Mesenchymal stem cell (in vitro differentiated cells and primary cell): Measurements from ENCODE around the gene MAP7D1.

Source experiments
- DNase-seq: peaks from one replicate; pipeline ENCODE4 v3.0.0-alpha.2; 2013
- H2AFZ ChIP-seq: one replicate; pipeline ENCODE4 v1.6.1; 2013; ENCODE audit warnings: low read depth, mild to moderate bottlenecking, control low read depth, inconsistent platforms, low read length, moderate library complexity
- H2AK5ac ChIP-seq: 2 replicates; pipeline ENCODE4 v1.6.1; 2013; ENCODE audit warnings: low read length, moderate library complexity, mild to moderate bottlenecking, inconsistent platforms; ENCODE audit not compliant: severe bottlenecking
- H2BK120ac ChIP-seq: one replicate; pipeline ENCODE4 v1.6.1; 2013; ENCODE audit warnings: low read depth, mild to moderate bottlenecking, inconsistent platforms, low read length, moderate library complexity
- H2BK12ac ChIP-seq, 2 experiments: one replicate each; pipeline ENCODE4 v1.6.1; 2013; ENCODE audit warnings: inconsistent platforms in 2 of 2, low read length in 2 of 2, mild to moderate bottlenecking in 2 of 2, moderate library complexity in 2 of 2, control low read depth in 1 of 2
- H2BK15ac ChIP-seq: one replicate; pipeline ENCODE4 v1.6.1; 2013; ENCODE audit warnings: mild to moderate bottlenecking, low read depth, inconsistent platforms; ENCODE audit not compliant: poor library complexity, severe bottlenecking
- H2BK5ac ChIP-seq: 2 replicates; pipeline ENCODE4 v1.6.1; 2013; ENCODE audit warnings: low read depth, mild to moderate bottlenecking, low read length, control low read depth, inconsistent platforms; ENCODE audit not compliant: poor library complexity, severe bottlenecking
- H3K14ac ChIP-seq, 2 experiments: one replicate each; pipeline ENCODE4 v1.6.1; 2013; ENCODE audit warnings: inconsistent platforms in 2 of 2, low read length in 2 of 2, control low read depth in 1 of 2, mild to moderate bottlenecking in 1 of 2, moderate library complexity in 1 of 2
- H3K18ac ChIP-seq, 2 experiments: one replicate each; pipeline ENCODE4 v1.6.1; 2013; ENCODE audit warnings: inconsistent platforms in 2 of 2, low read length in 2 of 2, control low read depth in 1 of 2, low read depth in 1 of 2, mild to moderate bottlenecking in 1 of 2
- H3K23ac ChIP-seq, 2 experiments: one replicate each; pipeline ENCODE4 v1.6.1; 2013; ENCODE audit warnings: inconsistent platforms in 2 of 2, low read length in 2 of 2, mild to moderate bottlenecking in 2 of 2, moderate library complexity in 2 of 2, control low read depth in 1 of 2
- H3K27ac ChIP-seq: 2 replicates; pipeline ENCODE4 v1.5.1; 2013; ENCODE audit warnings: mild to moderate bottlenecking, moderate library complexity, low read length, control low read depth, inconsistent platforms; ENCODE audit not compliant: poor library complexity, severe bottlenecking
- H3K27me3 ChIP-seq, 2 experiments: 2 replicates each; pipeline versions ENCODE4 v1.6.1 to v1.7.0; 2013; ENCODE audit warnings: low read length in 2 of 2, mild to moderate bottlenecking in 2 of 2, moderate library complexity in 2 of 2, control low read depth in 1 of 2, inconsistent platforms in 1 of 2; ENCODE audit not compliant: control insufficient read depth in 1 of 2, insufficient read depth in 1 of 2
- H3K36me3 ChIP-seq, 2 experiments: 2 replicates each; pipeline versions ENCODE4 v1.6.1 to v1.7.0; 2013; ENCODE audit warnings: low read length in 2 of 2, control low read depth in 1 of 2, inconsistent platforms in 1 of 2, low read depth in 1 of 2, mild to moderate bottlenecking in 1 of 2; ENCODE audit not compliant: insufficient read depth in 2 of 2, control insufficient read depth in 1 of 2
- H3K4ac ChIP-seq, 2 experiments: one replicate each; pipeline ENCODE4 v1.6.1; 2013; ENCODE audit warnings: inconsistent platforms in 2 of 2, low read length in 2 of 2, mild to moderate bottlenecking in 2 of 2, moderate library complexity in 2 of 2, control low read depth in 1 of 2, low read depth in 1 of 2
- H3K4me1 ChIP-seq: 2 replicates; pipeline ENCODE4 v1.6.1; 2013; ENCODE audit warnings: low read depth, low read length, control low read depth; ENCODE audit not compliant: control insufficient read depth, insufficient read depth
- H3K4me2 ChIP-seq: 2 replicates; pipeline ENCODE4 v1.6.1; 2013; ENCODE audit warnings: low read length, mild to moderate bottlenecking, inconsistent platforms; ENCODE audit not compliant: poor library complexity, severe bottlenecking
- H3K4me3 ChIP-seq, 2 experiments: 2 replicates each; pipeline versions ENCODE4 v1.5.1 to v1.7.0; 2013; ENCODE audit warnings: low read length in 2 of 2, mild to moderate bottlenecking in 2 of 2, control low read depth in 1 of 2, low read depth in 1 of 2; ENCODE audit not compliant: insufficient read depth in 1 of 2
- H3K79me1 ChIP-seq: replicated peaks from 2 replicates; pipeline ENCODE4 v1.6.1; 2013; ENCODE audit warnings: mild to moderate bottlenecking, control low read depth, low read length, inconsistent platforms; ENCODE audit not compliant: poor library complexity, severe bottlenecking
- H3K9ac ChIP-seq: 2 replicates; pipeline ENCODE4 v1.7.0; 2013; ENCODE audit warnings: mild to moderate bottlenecking, low read length, moderate library complexity
- H3K9me3 ChIP-seq: 2 replicates; pipeline ENCODE4 v1.7.0; 2013; ENCODE audit warnings: mild to moderate bottlenecking, low read length; ENCODE audit not compliant: control insufficient read depth
- H4K8ac ChIP-seq: one replicate; pipeline ENCODE4 v1.6.1; 2013; ENCODE audit warnings: inconsistent platforms, mild to moderate bottlenecking, low read length, moderate library complexity
- H4K91ac ChIP-seq: one replicate; pipeline ENCODE4 v1.6.1; 2013; ENCODE audit warnings: mild to moderate bottlenecking, low read length, inconsistent platforms
- WGBS: methylation state at CpG from one replicate; pipeline ENCODE4 v1.1.7; 2013; ENCODE audit warnings: mixed read lengths; 5-methylcytosine and 5-hydroxymethylcytosine counted together

MAP7D1 gene

GRCh38 chr1:36179220-36179600 lies 23.2 kb downstream of the MAP7D1 start:
- Histone ChIP-seq H3K36me3 (peaks cover 82 to 86% of the 10 kb centered on the region in 2 experiments), H2AFZ (no peak overlapping the region), H2AK5ac (no peak overlapping the region), H3K4me3 (no peak overlapping the region), H3K27ac (no peak overlapping the region), H2BK15ac (no peak overlapping the region), H2BK120ac (no peak overlapping the region), H3K18ac (no peak overlapping the region), H3K27me3 (no peaks in the 10 kb centered on the region), H3K9me3 (no peaks in the 10 kb centered on the region), H3K4ac (no peak overlapping the region), H2BK12ac (peak overlapping the region in 1 of 2 experiments; percentile 7), H2BK5ac (no peak overlapping the region), H3K9ac (no peak overlapping the region), H3K4me1 (peaks cover 11% of the 10 kb centered on the region), H3K23ac (no peak overlapping the region), H4K8ac (no peak overlapping the region), H3K14ac (no peak overlapping the region), H3K4me2 (no peak overlapping the region), H3K79me1 (peaks cover 22% of the 10 kb centered on the region), H4K91ac (no peak overlapping the region)
- no peak for DNase-seq
- WGBS, result 89% methylated on average over 19 of the region's 19 CpGs

- 89% methylated on average over 1 of the region's 2 CpGs for WGBS
- no peak overlapping the region for H2AK5ac ChIP-seq
- H3K4me2 ChIP-seq, result no peak overlapping the region
- no peak overlapping the region for H3K4me3 ChIP-seq
- H3K4ac ChIP-seq, result no peak overlapping the region
- H3K4me1 ChIP-seq, result peaks cover 3% of the 10 kb centered on the region
- H3K79me1 ChIP-seq, result peaks cover 22% of the 10 kb centered on the region
- no peak overlapping the region for H2BK5ac ChIP-seq
- H2BK15ac ChIP-seq, result no peak overlapping the region
- no peaks in the 10 kb centered on the region for H3K27me3 ChIP-seq
- no peak overlapping the region for H3K27ac ChIP-seq
- peaks cover 50 to 51% of the 10 kb centered on the region in 2 experiments for H3K36me3 ChIP-seq
- no peak for DNase-seq
- no peak overlapping the region for H2BK12ac ChIP-seq
- H2AFZ ChIP-seq, result no peak overlapping the region
- H3K9me3 ChIP-seq, result no peaks in the 10 kb centered on the region
- no peak overlapping the region for H2BK120ac ChIP-seq
- no peak overlapping the region for H4K91ac ChIP-seq
- H4K8ac ChIP-seq, result no peak overlapping the region
- no peak overlapping the region for H3K23ac ChIP-seq
- H3K14ac ChIP-seq, result no peak overlapping the region
- H3K18ac ChIP-seq, result no peak overlapping the region
- peak overlapping the region; percentile 7 for H3K9ac ChIP-seq
Measured at GRCh38 chr1:36182734-36183133, 26.8 kb downstream of the MAP7D1 start.

- H2BK5ac ChIP-seq, result no peak overlapping the region
- H3K27me3 ChIP-seq, result no peaks in the 10 kb centered on the region
- no peak overlapping the region for H3K14ac ChIP-seq
- H3K18ac ChIP-seq, result no peak overlapping the region
- no peak overlapping the region for H3K4me3 ChIP-seq
- H3K4ac ChIP-seq, result no peak overlapping the region
- DNase-seq, result no peak
- no peak overlapping the region for H2AK5ac ChIP-seq
- peaks cover 44 to 45% of the 10 kb centered on the region in 2 experiments for H3K36me3 ChIP-seq
- peaks cover 5% of the 10 kb centered on the region for H3K4me1 ChIP-seq
- no peak overlapping the region for H4K8ac ChIP-seq
- 97% methylated on average over 2 of the region's 2 CpGs for WGBS
- no peak overlapping the region for H3K4me2 ChIP-seq
- H2BK120ac ChIP-seq, result no peak overlapping the region
- no peak overlapping the region for H3K23ac ChIP-seq
- H2AFZ ChIP-seq, result no peak overlapping the region
- H2BK15ac ChIP-seq, result no peak overlapping the region
- no peak overlapping the region for H3K27ac ChIP-seq
- H4K91ac ChIP-seq, result no peak overlapping the region
- H3K79me1 ChIP-seq, result peaks cover 20% of the 10 kb centered on the region
- no peaks in the 10 kb centered on the region for H3K9me3 ChIP-seq
- peak overlapping the region; percentile 7 for H3K9ac ChIP-seq
- no peak overlapping the region for H2BK12ac ChIP-seq
Measured at GRCh38 chr1:36183309-36183856, 27.4 kb downstream of the MAP7D1 start.

GRCh38 chr1:36187800-36188593 lies 32.0 kb downstream of the MAP7D1 start:
- no peak overlapping the region for H3K4me2 ChIP-seq
- peak; percentile 93 for DNase-seq
- peak overlapping the region; percentile 90 for H4K91ac ChIP-seq
- H3K27ac ChIP-seq, result peak overlapping the region; percentile 82
- peak overlapping the region in 1 of 2 experiments; percentile 55 for H3K14ac ChIP-seq
- WGBS, result 2% methylated on average over 9 of the region's 9 CpGs
- no peak overlapping the region for H3K4me3 ChIP-seq
- no peak overlapping the region for H2AK5ac ChIP-seq
- H3K23ac ChIP-seq, result no peak overlapping the region
- H3K18ac ChIP-seq, result peak overlapping the region; percentile 2 to 71
- peak overlapping the region; percentile 21 for H2AFZ ChIP-seq
- peaks cover 5% of the 10 kb centered on the region for H3K4me1 ChIP-seq
- peaks cover 2% of the 10 kb centered on the region for H3K79me1 ChIP-seq
- H2BK15ac ChIP-seq, result peak overlapping the region; percentile 9
- H3K27me3 ChIP-seq, result no peaks in the 10 kb centered on the region
- no peak overlapping the region for H2BK5ac ChIP-seq
- no peaks in the 10 kb centered on the region for H3K9me3 ChIP-seq
- peak overlapping the region in 1 of 2 experiments; percentile 23 for H2BK12ac ChIP-seq
- peaks cover under 1 to 4% of the 10 kb centered on the region in 2 experiments for H3K36me3 ChIP-seq
- peak overlapping the region; percentile 14 for H4K8ac ChIP-seq
- H3K4ac ChIP-seq, result peak overlapping the region; percentile 63 to 66
- peak overlapping the region; percentile 82 for H3K9ac ChIP-seq
- peak overlapping the region; percentile 57 for H2BK120ac ChIP-seq
